Endothelial cell of umbilical vein (primary cell): ENCODE results near the gene LLPH. TPM values are rescaled to one million over a fixed set of nuclear protein-coding genes. Genes with fewer than 3 reads are reported as not detected.

Source experiments
- BruUV-seq: library from RNA; stranded (reverse); fragments of 400-500 nt; replicated peaks from 2 replicates; lab custom pipeline; 2021; lab: Mats Ljungman, UMichigan
- CTCF ChIA-PET: fragments of 300-600, 350-600 bp; sonication (Branson Sonifier 250); formaldehyde crosslinking; loops from one replicate; lab custom pipeline; 2021; ENCODE audit warnings: antibody characterized with exemption, inconsistent platforms; lab: Charles Lee
- POLR2A ChIA-PET: fragments of 300-600, 350-600 bp; sonication (Branson Sonifier 250); formaldehyde crosslinking; loops from one replicate; lab custom pipeline; 2021; ENCODE audit warnings: antibody characterized with exemption, inconsistent platforms; lab: Charles Lee
- DNase-seq: peaks from one replicate; pipeline ENCODE4 v3.0.0-alpha.2; 2011; ENCODE audit warnings: low read depth, low spot score
- FAIRE-seq: peaks from 2 replicates; lab custom pipeline; 2011; peaks lifted over from hg19 to GRCh38; lab: Jason Lieb, UNC
- H2AFZ ChIP-seq: 2 replicates; pipeline ENCODE4 v1.6.0; 2012; ENCODE audit warnings: low read depth, low read length, control low read depth, inconsistent platforms
- H3K27ac ChIP-seq: 2 replicates; pipeline ENCODE4 v1.5.1; 2011; ENCODE audit warnings: low read depth, mild to moderate bottlenecking, control low read depth, low read length, moderate library complexity; ENCODE audit not compliant: insufficient read depth
- H3K27me3 ChIP-seq, 2 experiments: 2 replicates each; pipeline versions ENCODE4 v1.6.0 to v1.6.1; 2011; ENCODE audit warnings: low read length in 2 of 2, mixed read lengths in 1 of 2; ENCODE audit not compliant: control insufficient read depth in 2 of 2, insufficient read depth in 2 of 2
- H3K36me3 ChIP-seq, 2 experiments: 2 replicates in 1 of 2; 3 replicates in 1 of 2; pipeline ENCODE4 v1.5.1; 2011; ENCODE audit warnings: low read length in 2 of 2, mild to moderate bottlenecking in 1 of 2, moderate library complexity in 1 of 2; ENCODE audit not compliant: control insufficient read depth in 2 of 2, insufficient read depth in 2 of 2; ENCODE audit errors: extremely low read depth in 1 of 2
- H3K4me1 ChIP-seq: 3 replicates; pipeline ENCODE4 v1.5.1; 2011; ENCODE audit warnings: mild to moderate bottlenecking, low read length; ENCODE audit not compliant: control insufficient read depth, insufficient read depth; ENCODE audit errors: extremely low read depth
- H3K4me2 ChIP-seq: 2 replicates; pipeline ENCODE4 v1.6.1; 2011; ENCODE audit warnings: low read length, control low read depth, mixed read lengths; ENCODE audit not compliant: insufficient read depth
- H3K4me3 ChIP-seq, 3 experiments: fragments of 200-600 bp in 1 of 3; sonication (generic), shearing (Covaris generic) in 1 of 3; replicated peaks in 1 of 3; 2 replicates each; pipeline ENCODE4 v1.5.1; 2011 to 2016; ENCODE audit warnings: control low read depth in 3 of 3, low read length in 3 of 3, mild to moderate bottlenecking in 2 of 3, inconsistent platforms in 1 of 3, low read depth in 1 of 3, moderate library complexity in 1 of 3; ENCODE audit not compliant: insufficient read depth in 1 of 3
- H3K79me2 ChIP-seq: 2 replicates; pipeline ENCODE4 v1.6.0; 2012; ENCODE audit warnings: low read length, inconsistent platforms; ENCODE audit not compliant: control insufficient read depth, insufficient read depth
- H3K9ac ChIP-seq: replicated peaks from 2 replicates; pipeline ENCODE3; 2011; ENCODE audit warnings: low read length, control low read depth; ENCODE audit not compliant: insufficient read depth; ENCODE audit errors: extremely low read depth
- H3K9me1 ChIP-seq: replicated peaks from 3 replicates; pipeline ENCODE4 v1.6.0; 2011; ENCODE audit warnings: mild to moderate bottlenecking, low read length; ENCODE audit not compliant: control insufficient read depth, insufficient read depth; ENCODE audit errors: extremely low read depth
- H3K9me3 ChIP-seq: replicated peaks from 2 replicates; pipeline ENCODE4 v1.5.1; 2012; ENCODE audit warnings: low read length, inconsistent platforms; ENCODE audit not compliant: control insufficient read depth, insufficient read depth
- H4K20me1 ChIP-seq: replicated peaks from 2 replicates; pipeline ENCODE3; 2011; ENCODE audit warnings: mild to moderate bottlenecking, low read length; ENCODE audit not compliant: control insufficient read depth, insufficient read depth; ENCODE audit errors: extremely low read depth
- CTCF ChIP-seq, 2 donors: IDR thresholded peaks; 1 replicate in 1 of 2; 2 replicates in 1 of 2; pipeline ENCODE4 v1.5.1; 2011; ENCODE audit warnings: low read length in 2 of 2, mild to moderate bottlenecking in 2 of 2, moderate library complexity in 2 of 2, control low read depth in 1 of 2, inconsistent platforms in 1 of 2, low read depth in 1 of 2; ENCODE audit not compliant: insufficient read depth in 1 of 2; ENCODE audit errors: extremely low read depth in 1 of 2
- MYC ChIP-seq: IDR thresholded peaks from one replicate; pipeline ENCODE4 v1.6.1; 2011; ENCODE audit warnings: mild to moderate bottlenecking, low read depth, low read length
- POLR2A ChIP-seq: IDR thresholded peaks from 2 replicates; pipeline ENCODE4 v1.6.1; 2012; ENCODE audit warnings: low read depth, mild to moderate bottlenecking, control low read depth, low read length
- dilution Hi-C: fragments of 300-500 bp; cut with MboI; formaldehyde crosslinking; loops from one replicate; pipeline ENCODE4 v1.15.0; 2019; ENCODE audit warnings: low sequenced_read_pairs; ENCODE audit not compliant: extremely low pct_ligation_motif_present
- intact Hi-C: fragments of 100-400 bp; cut with micrococcal nuclease; formaldehyde crosslinking; loops from one replicate; pipeline ENCODE4 v1.10.0; 2022
- polyA plus RNA-seq, 4 experiments: library from polyadenylated mRNA; depleted of rRNA in 3 of 4; stranded (reverse) in 3 of 4; unstranded in 1 of 4; fragments of >200 nt; gene quantifications; 2 replicates each; pipeline versions ENCODE4 v1.2.1 to v1.2.3, GENCODE V29; 2011 to 2012; ENCODE audit warnings: missing spikeins in 1 of 4
- total RNA-seq: library from RNA; stranded (reverse); gene quantifications from 2 replicates; pipeline ENCODE4 v1.2.3, GENCODE V29; 2021

LLPH gene
- total and polyA plus RNA-seq, 2 donors (not counting 3 experiments of a cell fraction or from before 2014, with no cell fraction given) = 4.0 to 34.0 TPM

- no peaks in the 10 kb centered on the region for H4K20me1 ChIP-seq
- no peaks in the 10 kb centered on the region for H3K36me3 ChIP-seq
- DNase-seq (no peak), FAIRE-seq (no peak)
- H3K4me3 ChIP-seq = no peak overlapping the region
- POLR2A ChIA-PET = no interaction called here
- H3K27me3 ChIP-seq = peaks cover 4 to 12% of the 10 kb centered on the region in 2 experiments
- intact Hi-C loops (loop anchor here (5.0 kb wide), 3 partner anchors 71 to 506 kb away; no protein-coding TSS in a partner anchor), dilution Hi-C loops (no loop called here)
- H3K9me1 ChIP-seq = no peaks in the 10 kb centered on the region
- CTCF ChIA-PET = interaction anchor here (0.8 to 1.7 kb wide), 9 partner anchors 9 to 1217 kb away, joined by 3 to 9 read pairs (median 5); no protein-coding TSS in a partner anchor
- no peak overlapping the region for H3K9ac ChIP-seq
- H3K4me1 ChIP-seq = peaks cover 2% of the 10 kb centered on the region
- TF ChIP-seq MYC (no peak), POLR2A (no peak)
- no peak overlapping the region for H3K4me2 ChIP-seq
- H3K79me2 ChIP-seq = no peaks in the 10 kb centered on the region
- H3K27ac ChIP-seq = no peak overlapping the region
- no peaks in the 10 kb centered on the region for H3K9me3 ChIP-seq
- H2AFZ ChIP-seq = no peak overlapping the region
- BruUV-seq = no TSS peak
These were observed 22.2 kb downstream of the LLPH start for GRCh38 chr12:66108386-66108785.

- Histone ChIP-seq H3K4me2 (peak overlapping the region; percentile 53), H3K4me3 (no peak overlapping the region), H3K27ac (no peak overlapping the region), H3K4me1 (peaks cover 2% of the 10 kb centered on the region), H4K20me1 (no peaks in the 10 kb centered on the region), H3K9me3 (no peaks in the 10 kb centered on the region), H2AFZ (peak overlapping the region; percentile 60), H3K9me1 (no peaks in the 10 kb centered on the region), H3K27me3 (peaks cover 9 to 17% of the 10 kb centered on the region in 2 experiments), H3K79me2 (no peaks in the 10 kb centered on the region), H3K9ac (no peak overlapping the region), H3K36me3 (no peaks in the 10 kb centered on the region)
- ChIA-PET CTCF (interaction anchor here (0.6 to 1.7 kb wide), 29 partner anchors 10 to 1218 kb away, joined by 3 to 9 read pairs (median 3); no protein-coding TSS in a partner anchor), POLR2A (no interaction called here)
- intact Hi-C loops = loop anchor here (1.0 to 5.0 kb wide), 7 partner anchors 15 to 1216 kb away; no protein-coding TSS in a partner anchor
- FAIRE-seq = peak; percentile 87
- dilution Hi-C loops = no loop called here
- peak; percentile 89 for DNase-seq
- no TSS peak for BruUV-seq
- TF ChIP-seq POLR2A (no peak), CTCF (IDR thresholded peaks at IDR 0.05; ENCODE audit: extremely low read depth in 1 of 2, insufficient read depth in 1 of 2, low read depth in 1 of 2, low read length in 2 of 2) (peak; percentile 56 to 70)
These were observed 23.1 kb downstream of the LLPH start for GRCh38 chr12:66107451-66107915.
